ENCODE measurements around the gene ARHGAP29. TPM values are rescaled to one million over a fixed set of nuclear protein-coding genes. Genes with fewer than 3 reads are reported as not detected.

The ARHGAP29 gene
- total RNA-seq, 1 experiment from 2014 or later, result 1.8 TPM

DNA sequence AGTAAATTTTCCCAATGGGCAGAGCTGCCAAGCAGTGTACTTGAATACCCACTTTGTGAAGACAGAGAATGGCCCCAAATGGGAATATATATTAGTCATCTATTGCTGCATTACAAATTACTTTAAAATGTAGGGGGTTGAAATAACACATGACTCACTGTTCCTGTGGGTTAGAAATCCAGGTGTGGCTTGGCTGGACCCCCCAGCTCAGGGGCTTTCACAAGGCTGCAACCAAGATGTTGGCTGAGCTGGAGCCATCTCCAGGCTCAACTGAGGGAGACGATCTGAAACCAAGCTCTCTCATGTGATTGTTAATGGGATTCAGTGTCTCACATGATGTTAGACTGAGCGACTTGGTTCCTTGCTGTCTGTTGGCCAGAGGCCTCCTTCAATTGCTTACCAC lies 33.4 kb upstream of the ARHGAP29 start:
- intact Hi-C loops (cut with micrococcal nuclease; ENCODE audit: unreplicated experiment), result no loop called here
- no peak for TF ChIP-seq EZH2 (IDR thresholded peaks at IDR 0.05; ENCODE audit: borderline replicate concordance, low read depth, low read length, poor library complexity, severe bottlenecking)
- TF ChIP-seq, protein P1, sequence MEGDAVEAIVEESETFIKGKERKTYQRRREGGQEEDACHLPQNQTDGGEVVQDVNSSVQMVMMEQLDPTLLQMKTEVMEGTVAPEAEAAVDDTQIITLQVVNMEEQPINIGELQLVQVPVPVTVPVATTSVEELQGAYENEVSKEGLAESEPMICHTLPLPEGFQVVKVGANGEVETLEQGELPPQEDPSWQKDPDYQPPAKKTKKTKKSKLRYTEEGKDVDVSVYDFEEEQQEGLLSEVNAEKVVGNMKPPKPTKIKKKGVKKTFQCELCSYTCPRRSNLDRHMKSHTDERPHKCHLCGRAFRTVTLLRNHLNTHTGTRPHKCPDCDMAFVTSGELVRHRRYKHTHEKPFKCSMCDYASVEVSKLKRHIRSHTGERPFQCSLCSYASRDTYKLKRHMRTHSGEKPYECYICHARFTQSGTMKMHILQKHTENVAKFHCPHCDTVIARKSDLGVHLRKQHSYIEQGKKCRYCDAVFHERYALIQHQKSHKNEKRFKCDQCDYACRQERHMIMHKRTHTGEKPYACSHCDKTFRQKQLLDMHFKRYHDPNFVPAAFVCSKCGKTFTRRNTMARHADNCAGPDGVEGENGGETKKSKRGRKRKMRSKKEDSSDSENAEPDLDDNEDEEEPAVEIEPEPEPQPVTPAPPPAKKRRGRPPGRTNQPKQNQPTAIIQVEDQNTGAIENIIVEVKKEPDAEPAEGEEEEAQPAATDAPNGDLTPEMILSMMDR (conservative IDR thresholded peaks at IDR 0.05; ENCODE audit: low read depth, low read length), result no peak
- Histone ChIP-seq H3K27me3 (replicated peaks; ENCODE audit: insufficient read depth, low read depth, low read length, poor library complexity) (no peaks in the 10 kb centered on the region), H3K27ac (ENCODE audit: low read depth, low read length, poor library complexity, severe bottlenecking) (no peak overlapping the region), H3K36me3 (ENCODE audit: insufficient read depth, low read length, poor library complexity, severe bottlenecking) (no peaks in the 10 kb centered on the region), H3K4me3 (ENCODE audit: low read depth, low read length, poor library complexity, severe bottlenecking) (no peak overlapping the region), H3K9me3 (ENCODE audit: low read depth, low read length, poor library complexity, severe bottlenecking) (no peaks in the 10 kb centered on the region), H3K4me1 (ENCODE audit: insufficient read depth, low read length, poor library complexity, severe bottlenecking) (no peaks in the 10 kb centered on the region)
- POLR2A ChIA-PET (ENCODE audit: low non-redundant PET), result no interaction called here
- no TSS peak for BruUV-seq (replicated peaks)
- CTCF ChIA-PET, result interaction anchor here (0.6 kb wide), 1 partner anchor 207 kb away, joined by 3 read pairs; no protein-coding TSS in a partner anchor
- no peak for DNase-seq (ENCODE audit: low spot score)

DNA sequence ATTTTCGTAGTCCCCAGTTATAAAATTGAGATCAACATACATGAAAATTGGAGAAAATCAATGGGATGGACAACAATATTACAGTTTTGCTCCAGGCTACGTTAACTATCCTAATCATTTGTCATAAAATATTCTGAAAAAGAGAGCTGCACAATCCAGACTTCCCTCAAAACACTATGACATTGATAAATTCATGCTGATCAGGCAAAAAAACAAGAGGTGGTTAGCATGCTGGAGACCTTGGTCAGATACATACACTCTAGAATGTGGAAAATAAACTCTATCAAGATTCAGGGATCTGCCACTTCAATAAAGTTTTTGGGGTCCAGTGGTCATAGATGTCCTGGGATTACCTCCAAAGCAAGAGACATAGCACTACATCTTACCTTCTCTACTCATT lies 32.5 kb upstream of the ARHGAP29 start:
- H3K9me3 ChIP-seq (ENCODE audit: low read depth, low read length, poor library complexity, severe bottlenecking), result no peaks in the 10 kb centered on the region
- TF ChIP-seq, protein P1 (conservative IDR thresholded peaks at IDR 0.05; ENCODE audit: low read depth, low read length), result no peak
- TF ChIP-seq EZH2 (IDR thresholded peaks at IDR 0.05; ENCODE audit: borderline replicate concordance, low read depth, low read length, poor library complexity, severe bottlenecking), result no peak
- H3K4me3 ChIP-seq (ENCODE audit: low read depth, low read length, poor library complexity, severe bottlenecking), result no peak overlapping the region
- no peaks in the 10 kb centered on the region for H3K4me1 ChIP-seq (ENCODE audit: insufficient read depth, low read length, poor library complexity, severe bottlenecking)
- no peaks in the 10 kb centered on the region for H3K36me3 ChIP-seq (ENCODE audit: insufficient read depth, low read length, poor library complexity, severe bottlenecking)
- no peak overlapping the region for H3K27ac ChIP-seq (ENCODE audit: low read depth, low read length, poor library complexity, severe bottlenecking)
- no TSS peak for BruUV-seq (replicated peaks)
- intact Hi-C loops (cut with micrococcal nuclease; ENCODE audit: unreplicated experiment), result no loop called here
- ChIA-PET CTCF (no interaction called here), POLR2A (ENCODE audit: low non-redundant PET) (no interaction called here)
- DNase-seq (ENCODE audit: low spot score), result no peak
- H3K27me3 ChIP-seq (replicated peaks; ENCODE audit: insufficient read depth, low read depth, low read length, poor library complexity), result no peaks in the 10 kb centered on the region

DNA sequence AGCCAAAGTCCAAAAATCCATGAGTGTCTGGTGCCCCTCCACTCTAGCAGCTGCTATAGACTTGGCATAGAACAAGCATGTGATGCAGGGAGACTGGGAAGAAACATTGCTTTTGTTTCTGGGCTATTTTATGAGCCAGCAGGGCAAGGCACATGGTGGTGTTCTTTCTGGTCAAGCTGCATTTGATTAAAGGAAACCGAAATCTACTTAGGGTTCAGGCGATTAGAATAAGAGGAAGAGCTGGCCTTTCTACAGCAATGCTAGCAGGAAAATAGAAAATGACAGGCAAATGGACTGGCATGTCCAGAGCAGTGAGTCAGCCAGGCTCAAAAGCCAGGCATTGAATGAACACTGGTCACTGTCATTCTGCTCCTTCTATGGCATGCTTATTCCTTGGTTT lies 28.5 kb upstream of the ARHGAP29 start:
- Histone ChIP-seq H3K27me3 (replicated peaks; ENCODE audit: insufficient read depth, low read depth, low read length, poor library complexity) (no peaks in the 10 kb centered on the region), H3K27ac (ENCODE audit: low read depth, low read length, poor library complexity, severe bottlenecking) (no peak overlapping the region), H3K36me3 (ENCODE audit: insufficient read depth, low read length, poor library complexity, severe bottlenecking) (no peaks in the 10 kb centered on the region), H3K4me3 (ENCODE audit: low read depth, low read length, poor library complexity, severe bottlenecking) (no peak overlapping the region), H3K9me3 (ENCODE audit: low read depth, low read length, poor library complexity, severe bottlenecking) (no peaks in the 10 kb centered on the region), H3K4me1 (ENCODE audit: insufficient read depth, low read length, poor library complexity, severe bottlenecking) (no peaks in the 10 kb centered on the region)
- no peak for TF ChIP-seq EZH2 (IDR thresholded peaks at IDR 0.05; ENCODE audit: borderline replicate concordance, low read depth, low read length, poor library complexity, severe bottlenecking)
- TF ChIP-seq, protein P1 (conservative IDR thresholded peaks at IDR 0.05; ENCODE audit: low read depth, low read length), result no peak
- ChIA-PET CTCF (interaction anchor here (1.0 kb wide), 1 partner anchor 226 kb away, joined by 3 read pairs; no protein-coding TSS in a partner anchor), POLR2A (ENCODE audit: low non-redundant PET) (no interaction called here)
- intact Hi-C loops (cut with micrococcal nuclease; ENCODE audit: unreplicated experiment), result no loop called here
- no peak for DNase-seq (ENCODE audit: low spot score)
- BruUV-seq (replicated peaks), result no TSS peak

All from A673 (cell line).